Measurements from ENCODE around the gene PLD4. TPM values are rescaled to one million over a fixed set of nuclear protein-coding genes. Genes with fewer than 3 reads are reported as not detected.
"Not testable (repeated sequence)": the region's sequence is repeated elsewhere in the genome, so short reads cannot be mapped to it uniquely, and the experiment has no call there.

PLD4 gene
- total RNA-seq, 3 donors from 2014 or later = 0.38 to 2.2 (median 0.39) TPM

DNA sequence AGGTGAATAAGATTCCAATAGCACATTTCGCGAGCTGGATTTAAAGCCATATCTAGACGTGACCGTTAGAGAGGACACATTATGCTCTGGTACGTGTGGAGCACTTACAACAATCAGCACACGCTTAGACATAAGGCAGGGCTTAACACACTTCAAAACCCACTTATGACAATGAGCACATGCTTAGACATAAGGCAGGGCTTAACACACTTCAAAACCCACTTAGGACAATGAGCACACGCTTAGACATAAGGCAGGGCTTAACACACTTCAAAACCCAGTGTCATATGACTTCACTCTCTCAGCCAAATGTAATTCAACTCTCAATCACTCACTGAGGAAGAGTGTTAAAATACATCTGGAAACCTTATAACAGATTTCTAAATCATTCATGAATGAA is 11.2 kb upstream of the PLD4 start:
- intact Hi-C loops (cut with DNase I, micrococcal nuclease) = no loop called here
- H3K9me3 ChIP-seq = peaks cover 8% of the 10 kb centered on the region
- no peak overlapping the region for H3K4me3 ChIP-seq
- no peaks in the 10 kb centered on the region for H3K4me1 ChIP-seq (ENCODE audit: low read depth)
- H3K36me3 ChIP-seq (ENCODE audit: low read depth) = no peaks in the 10 kb centered on the region
- TF ChIP-seq, protein P1, sequence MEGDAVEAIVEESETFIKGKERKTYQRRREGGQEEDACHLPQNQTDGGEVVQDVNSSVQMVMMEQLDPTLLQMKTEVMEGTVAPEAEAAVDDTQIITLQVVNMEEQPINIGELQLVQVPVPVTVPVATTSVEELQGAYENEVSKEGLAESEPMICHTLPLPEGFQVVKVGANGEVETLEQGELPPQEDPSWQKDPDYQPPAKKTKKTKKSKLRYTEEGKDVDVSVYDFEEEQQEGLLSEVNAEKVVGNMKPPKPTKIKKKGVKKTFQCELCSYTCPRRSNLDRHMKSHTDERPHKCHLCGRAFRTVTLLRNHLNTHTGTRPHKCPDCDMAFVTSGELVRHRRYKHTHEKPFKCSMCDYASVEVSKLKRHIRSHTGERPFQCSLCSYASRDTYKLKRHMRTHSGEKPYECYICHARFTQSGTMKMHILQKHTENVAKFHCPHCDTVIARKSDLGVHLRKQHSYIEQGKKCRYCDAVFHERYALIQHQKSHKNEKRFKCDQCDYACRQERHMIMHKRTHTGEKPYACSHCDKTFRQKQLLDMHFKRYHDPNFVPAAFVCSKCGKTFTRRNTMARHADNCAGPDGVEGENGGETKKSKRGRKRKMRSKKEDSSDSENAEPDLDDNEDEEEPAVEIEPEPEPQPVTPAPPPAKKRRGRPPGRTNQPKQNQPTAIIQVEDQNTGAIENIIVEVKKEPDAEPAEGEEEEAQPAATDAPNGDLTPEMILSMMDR (IDR thresholded peaks at IDR 0.05) = no peak
- no peak for ATAC-seq
- no peak for DNase-seq

DNA sequence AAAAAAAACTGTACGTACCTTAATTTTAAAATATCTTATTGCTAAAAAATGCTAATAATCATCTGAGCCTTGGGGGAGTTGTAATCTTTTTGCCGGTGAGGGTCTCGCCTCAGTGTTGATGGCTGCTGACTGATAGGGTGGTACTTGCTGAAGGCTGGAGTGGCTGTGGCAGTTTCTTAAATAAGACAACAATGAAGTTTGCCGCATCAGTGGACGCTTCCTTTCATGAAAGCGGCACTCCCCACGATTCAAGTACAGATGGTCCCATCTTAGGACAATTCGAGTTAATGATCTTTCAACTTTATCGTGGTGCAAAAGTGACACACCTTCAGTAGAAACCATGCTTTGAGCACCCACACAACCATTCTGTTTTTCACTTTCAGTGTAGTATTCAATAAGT is 7.6 kb upstream of the PLD4 start:
- H3K9me3 ChIP-seq = peaks cover 4% of the 10 kb centered on the region
- intact Hi-C loops (cut with DNase I, micrococcal nuclease) = no loop called here

DNA sequence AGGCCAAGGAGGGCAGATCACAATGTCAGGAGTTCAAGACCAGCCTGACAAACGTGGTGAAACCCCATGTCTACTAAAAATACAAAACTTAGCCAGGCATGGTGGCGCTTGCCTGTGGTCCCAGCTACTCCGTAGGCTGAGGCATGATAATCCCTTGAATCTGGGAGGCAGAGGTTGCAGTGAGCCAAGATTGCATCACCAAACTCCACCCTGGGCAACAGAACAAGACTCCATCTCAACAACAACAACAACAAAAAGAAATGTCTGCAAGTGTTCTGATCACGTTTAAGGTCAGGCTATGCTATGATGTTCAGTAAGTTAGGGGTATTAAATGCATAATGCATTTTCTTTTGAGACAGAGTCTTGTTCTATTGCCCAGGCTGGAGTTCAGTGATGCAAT is 6.7 kb upstream of the PLD4 start:
- TF ChIP-seq, protein P1 (IDR thresholded peaks at IDR 0.05) = no peak
- intact Hi-C loops (cut with DNase I, micrococcal nuclease) = no loop called here
- ATAC-seq (no peak), DNase-seq (no peak)
- Histone ChIP-seq H3K4me3 (no peak overlapping the region), H3K9me3 (no peaks in the 10 kb centered on the region), H3K36me3 (ENCODE audit: low read depth) (no peaks in the 10 kb centered on the region), H3K4me1 (ENCODE audit: low read depth) (no peaks in the 10 kb centered on the region)

More for the DNA sequence above, 7.6 kb upstream of the PLD4 start:
- TF ChIP-seq, protein P1 (IDR thresholded peaks at IDR 0.05) = no peak
- no peaks in the 10 kb centered on the region for H3K36me3 ChIP-seq (ENCODE audit: low read depth)
- ATAC-seq = no peak
- no peak overlapping the region for H3K4me3 ChIP-seq
- no peaks in the 10 kb centered on the region for H3K4me1 ChIP-seq (ENCODE audit: low read depth)
- DNase-seq = no peak

DNA sequence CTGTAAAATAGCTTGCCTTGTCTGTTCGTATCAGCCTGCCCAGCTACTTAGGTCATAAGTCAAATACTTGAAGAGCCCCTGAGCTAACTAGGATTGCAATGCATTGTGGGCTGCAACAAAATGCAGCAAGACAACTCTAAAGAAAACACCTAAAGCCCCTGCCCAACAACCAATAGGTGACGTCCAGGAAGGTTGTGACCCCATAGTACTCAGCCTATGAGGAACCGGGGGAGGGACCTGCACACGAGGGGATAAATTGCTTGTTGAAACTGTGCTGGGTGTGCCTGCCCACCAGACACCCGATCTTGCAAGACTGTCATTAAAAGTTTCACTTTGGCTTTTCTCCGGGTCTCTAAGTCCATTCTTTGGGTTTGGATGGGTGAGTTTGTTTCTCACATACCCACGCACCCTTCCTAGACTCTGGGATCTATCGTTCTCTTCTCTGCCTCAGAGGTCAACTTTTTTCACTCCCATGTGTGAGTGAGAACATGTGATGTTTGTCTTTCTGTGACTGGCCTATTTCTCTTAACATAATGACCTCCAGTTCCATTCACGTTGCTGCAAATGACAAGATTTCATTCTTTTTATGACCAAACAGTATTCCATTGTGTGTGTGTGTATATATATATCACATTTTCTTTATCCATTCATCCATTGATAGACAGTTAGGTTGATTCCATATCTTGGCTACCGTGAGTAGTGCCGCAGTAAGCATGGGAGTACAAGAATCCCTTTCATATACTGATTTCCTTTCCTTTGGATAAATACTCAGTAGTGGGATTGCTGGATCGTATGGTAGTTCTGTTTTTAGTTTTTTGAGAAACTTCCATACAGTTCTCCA is 5.3 kb upstream of the PLD4 start:
- H3K4me3 ChIP-seq; ATAC-seq; H3K4me1 ChIP-seq (ENCODE audit: low read depth); H3K9me3 ChIP-seq; H3K36me3 ChIP-seq (ENCODE audit: low read depth); intact Hi-C loops (cut with DNase I, micrococcal nuclease); DNase-seq: not testable (repeated sequence)

DNA sequence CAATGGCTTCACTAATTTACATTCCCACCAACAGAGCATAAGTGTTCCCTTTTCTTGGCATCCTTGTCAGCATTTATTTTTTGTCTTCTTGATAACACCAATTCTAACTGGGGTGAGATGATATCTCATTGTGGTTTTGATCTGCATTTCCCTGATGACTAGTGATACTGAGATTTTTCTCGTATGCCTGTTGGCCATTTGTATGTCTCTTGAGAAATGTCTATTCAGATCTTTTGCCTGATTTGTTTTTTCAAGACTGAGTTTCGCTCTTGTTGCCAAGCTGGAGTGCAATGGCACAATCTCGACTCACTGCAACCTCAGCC is 4.7 kb upstream of the PLD4 start:
- intact Hi-C loops (cut with DNase I, micrococcal nuclease) = no loop called here
- H3K9me3 ChIP-seq = no peaks in the 10 kb centered on the region
- TF ChIP-seq, protein P1 (IDR thresholded peaks at IDR 0.05) = no peak
- no peaks in the 10 kb centered on the region for H3K36me3 ChIP-seq (ENCODE audit: low read depth)
- no peak overlapping the region for H3K4me3 ChIP-seq
- no peaks in the 10 kb centered on the region for H3K4me1 ChIP-seq (ENCODE audit: low read depth)
- DNase-seq (no peak), ATAC-seq (no peak)

DNA sequence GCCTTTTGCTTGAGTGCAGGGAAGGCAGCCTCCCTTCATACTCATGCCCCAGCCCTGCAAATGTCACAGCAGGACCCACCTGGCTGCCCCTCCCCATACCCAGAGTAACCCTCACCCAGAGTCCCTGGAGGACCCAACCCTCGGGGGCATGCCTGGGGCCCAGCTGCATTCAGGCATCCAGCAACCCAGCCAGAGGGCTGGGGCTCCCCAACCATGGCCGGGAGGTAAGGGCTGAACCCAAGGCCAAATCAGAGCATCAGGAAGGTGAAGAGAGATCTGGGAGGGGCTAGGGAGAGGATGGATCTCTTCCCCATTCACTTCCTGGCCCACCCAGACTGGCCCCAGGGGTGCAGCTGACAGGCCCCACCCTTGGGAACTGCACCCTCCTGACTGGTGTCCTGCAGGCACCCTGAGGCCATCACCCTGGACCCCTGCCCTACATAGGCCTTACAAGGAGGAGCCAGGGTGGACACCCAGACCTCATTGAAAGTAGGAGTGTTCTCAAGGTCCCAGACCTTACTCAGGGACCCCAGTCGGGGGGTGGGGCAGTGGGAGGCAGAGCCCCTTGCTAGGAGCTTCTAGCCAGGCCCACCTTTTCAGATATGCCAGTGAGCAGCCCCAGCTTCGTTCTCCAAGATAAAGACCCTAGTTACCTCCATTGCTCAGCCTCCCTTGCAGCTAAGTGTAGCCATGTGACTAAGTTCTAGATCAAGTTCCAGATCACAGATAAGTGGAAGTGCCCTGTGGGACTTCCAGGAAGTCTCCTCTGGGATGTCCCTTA is 849 bp upstream of the PLD4 start:
- Histone ChIP-seq H3K36me3 (ENCODE audit: low read depth) (no peaks in the 10 kb centered on the region), H3K4me3 (no peak overlapping the region), H3K9me3 (no peaks in the 10 kb centered on the region), H3K4me1 (ENCODE audit: low read depth) (no peaks in the 10 kb centered on the region)
- intact Hi-C loops (cut with DNase I, micrococcal nuclease) = no loop called here
- no peak for DNase-seq
- TF ChIP-seq, protein P1 (IDR thresholded peaks at IDR 0.05) = no peak
- no peak for ATAC-seq

Measured in mucosa of descending colon (tissue), 3 donors.